GM12801 (cell line): Measurements from ENCODE around the gene OSCAR.

Source experiments
- CTCF ChIP-seq: IDR thresholded peaks from one replicate; pipeline ENCODE4 v1.5.1; 2011; ENCODE audit warnings: control low read depth; ENCODE audit not compliant: insufficient read length; ENCODE audit errors: extremely low read depth

OSCAR gene

GRCh38 chr19:54121259-54121658 is 20.7 kb upstream of the OSCAR start:
- no peak for TF ChIP-seq CTCF

GRCh38 chr19:54115109-54116063 is 14.8 kb upstream of the OSCAR start, which contains the start of the genes PRPF31 and TFPT:
PRPF31 (plus strand) TSS chr19:54115754; CDS start chr19:54118279, 2,525 bp downstream.
TFPT (minus strand) TSS chr19:54115657; CDS start chr19:54115269, 388 bp downstream.
- no peak for TF ChIP-seq CTCF

GRCh38 chr19:54114340-54115108 is 13.9 kb upstream of the OSCAR start:
- TF ChIP-seq CTCF, result no peak

- TF ChIP-seq CTCF, result no peak
Observed at GRCh38 chr19:54109651-54110050, 9.0 kb upstream of the OSCAR start.

GRCh38 chr19:54108496-54108895 is 7.9 kb upstream of the OSCAR start:
- TF ChIP-seq CTCF, result no peak

GRCh38 chr19:54107876-54108490 is 7.4 kb upstream of the OSCAR start:
- no peak for TF ChIP-seq CTCF

GRCh38 chr19:54106716-54107115 is 6.1 kb upstream of the OSCAR start:
- TF ChIP-seq CTCF, result no peak
